Neural cell (in vitro differentiated cells): ENCODE results near the gene RUNX1. TPM values are rescaled to one million over a fixed set of nuclear protein-coding genes. Genes with fewer than 3 reads are reported as not detected.

ENCODE experiments used
- H2AFZ ChIP-seq: fragments of 200-600, 300-800 bp; sonication (generic), shearing (Covaris generic); 2 replicates; pipeline ENCODE4 v1.6.0; 2014; ENCODE audit warnings: low read depth, mild to moderate bottlenecking, antibody characterized with exemption, low read length, moderate library complexity
- H3F3A ChIP-seq: fragments of 200-600 bp; shearing (Covaris generic); 2 replicates; pipeline ENCODE4 v1.6.1; 2016; ENCODE audit warnings: mild to moderate bottlenecking, moderate library complexity, mixed read lengths, antibody characterized with exemption, low read length; ENCODE audit not compliant: insufficient read depth, poor library complexity, severe bottlenecking
- H3K27ac ChIP-seq: fragments of 200-600, 300-800 bp; sonication (generic), shearing (Covaris generic); 2 replicates; pipeline ENCODE4 v1.5.1; 2014; ENCODE audit warnings: mild to moderate bottlenecking, low read length, moderate library complexity
- H3K27me3 ChIP-seq: fragments of 300-800, 200-600 bp; sonication (generic), shearing (Covaris generic); 2 replicates; pipeline ENCODE4 v1.6.0; 2014; ENCODE audit warnings: mild to moderate bottlenecking, low read depth, low read length, moderate library complexity; ENCODE audit not compliant: insufficient read depth
- H3K36me3 ChIP-seq: fragments of 300-800, 200-600 bp; sonication (generic), shearing (Covaris generic); 2 replicates; pipeline ENCODE4 v1.5.1; 2014; ENCODE audit warnings: mild to moderate bottlenecking, antibody characterized with exemption, low read length, moderate library complexity; ENCODE audit not compliant: insufficient read depth
- H3K4me2 ChIP-seq: fragments of 300-800, 200-600 bp; sonication (generic), shearing (Covaris generic); 2 replicates; pipeline ENCODE4 v1.6.0; 2014; ENCODE audit warnings: mild to moderate bottlenecking, low read length
- H3K4me3 ChIP-seq: fragments of 300-800, 200-600 bp; sonication (generic), shearing (Covaris generic); 2 replicates; pipeline ENCODE4 v1.5.1; 2014; ENCODE audit warnings: mild to moderate bottlenecking, low read length, moderate library complexity
- H3K79me2 ChIP-seq: fragments of 200-600 bp; shearing (Covaris generic); replicated peaks from 2 replicates; pipeline ENCODE4 v1.6.0; 2014; ENCODE audit warnings: mild to moderate bottlenecking, low read length, moderate library complexity; ENCODE audit not compliant: insufficient read depth
- H3K9ac ChIP-seq: fragments of 300-800, 200-600 bp; sonication (generic), shearing (Covaris generic); 2 replicates; pipeline ENCODE4 v1.6.1; 2016; ENCODE audit warnings: mild to moderate bottlenecking, low read length, mixed read lengths
- H3K9me2 ChIP-seq: fragments of 200-600 bp; shearing (Covaris generic); 2 replicates; pipeline ENCODE4 v1.6.1; 2016; ENCODE audit warnings: mild to moderate bottlenecking, low read length, mixed read lengths; ENCODE audit not compliant: insufficient read depth
- H3K9me3 ChIP-seq: fragments of 200-600, 300-800 bp; sonication (generic), shearing (Covaris generic); 2 replicates; pipeline ENCODE4 v1.6.1; 2016; ENCODE audit warnings: mild to moderate bottlenecking, mixed run types, low read length, moderate library complexity, mixed read lengths
- H4K20me1 ChIP-seq: fragments of 200-600 bp; shearing (Covaris generic); 2 replicates; pipeline ENCODE4 v1.6.1; 2016; ENCODE audit warnings: mild to moderate bottlenecking, mixed run types; ENCODE audit not compliant: insufficient read depth
- EP300 ChIP-seq: fragments of 450-650 bp; conservative IDR thresholded peaks from 2 replicates; pipeline ENCODE4 v1.6.1; 2014; ENCODE audit warnings: antibody characterized with exemption, mild to moderate bottlenecking, moderate library complexity; ENCODE audit not compliant: poor library complexity, severe bottlenecking
- EZH2 ChIP-seq: fragments of 200-600, 300-800 bp; shearing (Covaris generic), sonication (generic); IDR thresholded peaks from 2 replicates; pipeline ENCODE4 v1.6.1; 2014; ENCODE audit warnings: antibody characterized with exemption, low read length, borderline replicate concordance, mild to moderate bottlenecking; ENCODE audit not compliant: insufficient read depth, poor library complexity, severe bottlenecking
- MXI1 ChIP-seq: fragments of 450-650 bp; conservative IDR thresholded peaks from 2 replicates; pipeline ENCODE4 v1.6.1; 2014; ENCODE audit warnings: antibody characterized with exemption, mild to moderate bottlenecking; ENCODE audit not compliant: poor library complexity, severe bottlenecking
- POLR2AphosphoS5 ChIP-seq: IDR thresholded peaks from 2 replicates; pipeline ENCODE4 v1.6.1; 2012
- RAD21 ChIP-seq: fragments of 450-650 bp; conservative IDR thresholded peaks from 2 replicates; pipeline ENCODE4 v1.6.1; 2014; ENCODE audit warnings: antibody characterized with exemption, mild to moderate bottlenecking, moderate library complexity
- SMC3 ChIP-seq: fragments of 450-650 bp; conservative IDR thresholded peaks from 2 replicates; pipeline ENCODE4 v1.6.1; 2014; ENCODE audit warnings: antibody characterized with exemption, mild to moderate bottlenecking, moderate library complexity; ENCODE audit not compliant: poor library complexity
- TAF1 ChIP-seq: IDR thresholded peaks from 2 replicates; pipeline ENCODE4 v1.6.1; 2012; ENCODE audit warnings: low read depth
- polyA plus RNA-seq: library from polyadenylated mRNA; depleted of rRNA; stranded (reverse); fragments of >200 nt; gene quantifications from 2 replicates; pipeline ENCODE4 v1.2.3, GENCODE V29; 2014
- TF ChIP-seq, protein P1 (sequence below): fragments of 450-650 bp; IDR thresholded peaks from 2 replicates; pipeline ENCODE4 v1.5.1; 2014; ENCODE audit warnings: antibody characterized with exemption, mild to moderate bottlenecking, moderate library complexity; ENCODE audit not compliant: poor library complexity, severe bottlenecking
- TF ChIP-seq, protein P2 (sequence below): IDR thresholded peaks from 2 replicates; pipeline ENCODE4 v1.6.1; 2012; ENCODE audit warnings: borderline replicate concordance

Gene RUNX1
- polyA plus RNA-seq, 1 donor from 2014 or later: not detected

- Histone ChIP-seq H2AFZ (no peak overlapping the region), H3K9me3 (no peaks in the 10 kb centered on the region), H3K79me2 (no peaks in the 10 kb centered on the region), H3K4me2 (no peak overlapping the region), H3K9ac (no peak overlapping the region), H3K9me2 (no peaks in the 10 kb centered on the region), H3K27ac (no peak overlapping the region), H3K36me3 (no peaks in the 10 kb centered on the region), H3K27me3 (no peaks in the 10 kb centered on the region), H3K4me3 (no peak overlapping the region), H3F3A (no peaks in the 10 kb centered on the region), H4K20me1 (no peaks in the 10 kb centered on the region)
- TF ChIP-seq EZH2 (no peak), EP300 (no peak), POLR2AphosphoS5 (no peak), SMC3 (no peak), TAF1 (no peak), MXI1 (no peak), RAD21 (no peak)
- TF ChIP-seq, protein P1, sequence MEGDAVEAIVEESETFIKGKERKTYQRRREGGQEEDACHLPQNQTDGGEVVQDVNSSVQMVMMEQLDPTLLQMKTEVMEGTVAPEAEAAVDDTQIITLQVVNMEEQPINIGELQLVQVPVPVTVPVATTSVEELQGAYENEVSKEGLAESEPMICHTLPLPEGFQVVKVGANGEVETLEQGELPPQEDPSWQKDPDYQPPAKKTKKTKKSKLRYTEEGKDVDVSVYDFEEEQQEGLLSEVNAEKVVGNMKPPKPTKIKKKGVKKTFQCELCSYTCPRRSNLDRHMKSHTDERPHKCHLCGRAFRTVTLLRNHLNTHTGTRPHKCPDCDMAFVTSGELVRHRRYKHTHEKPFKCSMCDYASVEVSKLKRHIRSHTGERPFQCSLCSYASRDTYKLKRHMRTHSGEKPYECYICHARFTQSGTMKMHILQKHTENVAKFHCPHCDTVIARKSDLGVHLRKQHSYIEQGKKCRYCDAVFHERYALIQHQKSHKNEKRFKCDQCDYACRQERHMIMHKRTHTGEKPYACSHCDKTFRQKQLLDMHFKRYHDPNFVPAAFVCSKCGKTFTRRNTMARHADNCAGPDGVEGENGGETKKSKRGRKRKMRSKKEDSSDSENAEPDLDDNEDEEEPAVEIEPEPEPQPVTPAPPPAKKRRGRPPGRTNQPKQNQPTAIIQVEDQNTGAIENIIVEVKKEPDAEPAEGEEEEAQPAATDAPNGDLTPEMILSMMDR: no peak
- TF ChIP-seq, protein P2, sequence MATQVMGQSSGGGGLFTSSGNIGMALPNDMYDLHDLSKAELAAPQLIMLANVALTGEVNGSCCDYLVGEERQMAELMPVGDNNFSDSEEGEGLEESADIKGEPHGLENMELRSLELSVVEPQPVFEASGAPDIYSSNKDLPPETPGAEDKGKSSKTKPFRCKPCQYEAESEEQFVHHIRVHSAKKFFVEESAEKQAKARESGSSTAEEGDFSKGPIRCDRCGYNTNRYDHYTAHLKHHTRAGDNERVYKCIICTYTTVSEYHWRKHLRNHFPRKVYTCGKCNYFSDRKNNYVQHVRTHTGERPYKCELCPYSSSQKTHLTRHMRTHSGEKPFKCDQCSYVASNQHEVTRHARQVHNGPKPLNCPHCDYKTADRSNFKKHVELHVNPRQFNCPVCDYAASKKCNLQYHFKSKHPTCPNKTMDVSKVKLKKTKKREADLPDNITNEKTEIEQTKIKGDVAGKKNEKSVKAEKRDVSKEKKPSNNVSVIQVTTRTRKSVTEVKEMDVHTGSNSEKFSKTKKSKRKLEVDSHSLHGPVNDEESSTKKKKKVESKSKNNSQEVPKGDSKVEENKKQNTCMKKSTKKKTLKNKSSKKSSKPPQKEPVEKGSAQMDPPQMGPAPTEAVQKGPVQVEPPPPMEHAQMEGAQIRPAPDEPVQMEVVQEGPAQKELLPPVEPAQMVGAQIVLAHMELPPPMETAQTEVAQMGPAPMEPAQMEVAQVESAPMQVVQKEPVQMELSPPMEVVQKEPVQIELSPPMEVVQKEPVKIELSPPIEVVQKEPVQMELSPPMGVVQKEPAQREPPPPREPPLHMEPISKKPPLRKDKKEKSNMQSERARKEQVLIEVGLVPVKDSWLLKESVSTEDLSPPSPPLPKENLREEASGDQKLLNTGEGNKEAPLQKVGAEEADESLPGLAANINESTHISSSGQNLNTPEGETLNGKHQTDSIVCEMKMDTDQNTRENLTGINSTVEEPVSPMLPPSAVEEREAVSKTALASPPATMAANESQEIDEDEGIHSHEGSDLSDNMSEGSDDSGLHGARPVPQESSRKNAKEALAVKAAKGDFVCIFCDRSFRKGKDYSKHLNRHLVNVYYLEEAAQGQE: no peak
Observed at GRCh38 chr21:34813266-34813894, 235.7 kb downstream of the RUNX1 start.

- Histone ChIP-seq H3K27ac (no peak overlapping the region), H3K9ac (no peak overlapping the region), H3F3A (no peaks in the 10 kb centered on the region), H4K20me1 (no peaks in the 10 kb centered on the region), H2AFZ (no peak overlapping the region), H3K9me2 (no peaks in the 10 kb centered on the region), H3K36me3 (no peaks in the 10 kb centered on the region), H3K27me3 (no peaks in the 10 kb centered on the region), H3K9me3 (no peaks in the 10 kb centered on the region), H3K79me2 (no peaks in the 10 kb centered on the region), H3K4me3 (no peak overlapping the region), H3K4me2 (no peak overlapping the region)
- no peak for TF ChIP-seq TAF1
- no peak for TF ChIP-seq EP300
- no peak for TF ChIP-seq MXI1
- TF ChIP-seq RAD21: no peak
- TF ChIP-seq, protein P1: no peak
- TF ChIP-seq EZH2: no peak
- no peak for TF ChIP-seq SMC3
- TF ChIP-seq, protein P2: no peak
- TF ChIP-seq POLR2AphosphoS5: no peak
Observed at GRCh38 chr21:34812504-34813265, 236.4 kb downstream of the RUNX1 start.
